IMR-90 (cell line): Measurements from ENCODE around the gene SLC52A1.

Source experiments
- CTCF ChIP-seq: conservative IDR thresholded peaks from 2 replicates; pipeline ENCODE4 v1.5.1; 2012; ENCODE audit warnings: mild to moderate bottlenecking, low read depth, low read length, improper control_type of control experiment
- ELK1 ChIP-seq: fragments of 150-350 bp; IDR thresholded peaks from 2 replicates; pipeline ENCODE4 v1.6.1; 2016; ENCODE audit warnings: low read depth, mild to moderate bottlenecking, low read length, moderate library complexity, borderline replicate concordance
- FOS ChIP-seq: fragments of 150-350 bp; IDR thresholded peaks from 2 replicates; pipeline ENCODE4 v1.6.1; 2016; ENCODE audit warnings: low read depth, low read length
- MAZ ChIP-seq: IDR thresholded peaks from 2 replicates; pipeline ENCODE4 v1.6.1; 2012; ENCODE audit warnings: low read depth, mild to moderate bottlenecking, low read length, improper control_type of control experiment, moderate library complexity, borderline replicate concordance
- MXI1 ChIP-seq: IDR thresholded peaks from 2 replicates; pipeline ENCODE4 v1.6.1; 2012; ENCODE audit warnings: low read depth, mild to moderate bottlenecking, low read length, moderate library complexity, borderline replicate concordance
- POLR2A ChIP-seq: IDR thresholded peaks from 2 replicates; pipeline ENCODE4 v1.6.1; 2012; ENCODE audit warnings: mild to moderate bottlenecking, low read depth, low read length
- RAD21 ChIP-seq: IDR thresholded peaks from 2 replicates; pipeline ENCODE4 v1.6.1; 2012; ENCODE audit warnings: low read length, improper control_type of control experiment
- RFX5 ChIP-seq: IDR thresholded peaks from 2 replicates; pipeline ENCODE4 v1.8.0; 2012; ENCODE audit warnings: low read depth, mild to moderate bottlenecking, low read length, moderate library complexity
- SMC3 ChIP-seq: fragments of 150-350 bp; IDR thresholded peaks from 2 replicates; pipeline ENCODE4 v1.6.1; 2016; ENCODE audit warnings: low read depth, mild to moderate bottlenecking, antibody characterized with exemption, low read length, moderate library complexity
- USF2 ChIP-seq: fragments of 150-350 bp; IDR thresholded peaks from 2 replicates; pipeline ENCODE4 v1.6.1; 2017; ENCODE audit warnings: mild to moderate bottlenecking, antibody characterized with exemption, low read length, low read depth

GRCh38 chr17:4999430-5000093, 35.7 kb downstream of the SLC52A1 start:
- TF ChIP-seq CTCF (no peak), RFX5 (no peak), POLR2A (no peak), MXI1 (no peak), SMC3 (no peak), MAZ (no peak), ELK1 (no peak), FOS (no peak), RAD21 (no peak), USF2 (no peak)
